ENCODE data around the gene TUBGCP6.

Gene TUBGCP6

DNA sequence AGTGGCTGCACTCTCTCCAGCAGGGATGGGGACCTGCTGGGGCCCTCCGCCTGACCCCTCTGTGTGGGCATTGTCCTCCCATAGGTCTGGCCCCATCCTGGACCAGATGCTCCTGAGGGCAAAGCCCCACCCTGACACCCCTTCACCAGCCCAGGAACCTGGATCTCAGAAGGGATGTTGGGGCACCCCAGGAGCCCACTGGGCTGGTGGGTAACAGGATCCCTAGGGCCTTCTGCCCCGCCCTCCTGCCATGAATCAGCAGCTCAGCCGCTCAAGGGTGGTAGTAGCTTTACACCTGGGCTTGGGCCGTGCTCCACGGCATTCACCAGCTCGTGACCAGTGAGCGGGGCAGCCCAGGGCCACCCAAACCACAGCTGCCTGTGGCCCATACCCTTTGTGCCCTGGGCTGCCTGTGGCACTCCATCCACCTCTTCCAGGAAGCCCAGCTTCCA lies 17.7 kb upstream of the TUBGCP6 start:
- Histone ChIP-seq H3K4me3 (no peak overlapping the region), H3K36me3 (ENCODE audit: insufficient read depth, low read length) (no peaks in the 10 kb centered on the region), H3K9ac (ENCODE audit: insufficient read length) (no peak overlapping the region), H3K27ac (no peak overlapping the region), H3K9me3 (ENCODE audit: low read depth, low read length) (no peaks in the 10 kb centered on the region)
- DNase-seq (ENCODE audit: low read depth, low spot score): no peak
- TF ChIP-seq FOXP2 (optimal IDR thresholded peaks at IDR 0.05; ENCODE audit: control extremely low read depth, extremely low read length, insufficient read depth) (no peak), EZH2 (IDR thresholded peaks at IDR 0.05) (no peak), POLR2AphosphoS5 (IDR thresholded peaks at IDR 0.05; ENCODE audit: borderline replicate concordance, low read depth, low read length) (no peak)

GRCh38 chr22:50261615-50262459 lies 17.0 kb upstream of the TUBGCP6 start, which contains the start of gene MAPK12:
MAPK12 (minus strand) TSS chr22:50261683; CDS start chr22:50261509, 174 bp downstream.
- Histone ChIP-seq H3K36me3 (ENCODE audit: insufficient read depth, low read length) (no peaks in the 10 kb centered on the region), H3K9ac (ENCODE audit: insufficient read length) (peak within 1 kb of the TSS; percentile 69), H3K4me3 (peak within 1 kb of the TSS; percentile 83), H3K27ac (no peak within 1 kb of the TSS), H3K9me3 (ENCODE audit: low read depth, low read length) (no peaks in the 10 kb centered on the region)
- no peak for TF ChIP-seq EZH2 (IDR thresholded peaks at IDR 0.05)
- TF ChIP-seq POLR2AphosphoS5 (IDR thresholded peaks at IDR 0.05; ENCODE audit: borderline replicate concordance, low read depth, low read length): no peak
- no peak for DNase-seq (ENCODE audit: low read depth, low spot score)

- no peak for DNase-seq (ENCODE audit: low read depth, low spot score)
- Histone ChIP-seq H3K27ac (no peak overlapping the region), H3K9me3 (ENCODE audit: low read depth, low read length) (no peaks in the 10 kb centered on the region), H3K36me3 (ENCODE audit: insufficient read depth, low read length) (no peaks in the 10 kb centered on the region), H3K4me3 (peak overlapping the region; percentile 83), H3K9ac (ENCODE audit: insufficient read length) (peak overlapping the region; percentile 69)
- peak; percentile 59 for TF ChIP-seq POLR2AphosphoS5 (IDR thresholded peaks at IDR 0.05; ENCODE audit: borderline replicate concordance, low read depth, low read length)
- TF ChIP-seq FOXP2 (optimal IDR thresholded peaks at IDR 0.05; ENCODE audit: control extremely low read depth, extremely low read length, insufficient read depth): no peak
These were observed 16.2 kb upstream of the TUBGCP6 start for GRCh38 chr22:50260801-50261614.

GRCh38 chr22:50260434-50260800 lies 15.6 kb upstream of the TUBGCP6 start:
- DNase-seq (ENCODE audit: low read depth, low spot score): no peak
- Histone ChIP-seq H3K9me3 (ENCODE audit: low read depth, low read length) (no peaks in the 10 kb centered on the region), H3K4me3 (peak overlapping the region; percentile 83), H3K36me3 (ENCODE audit: insufficient read depth, low read length) (no peaks in the 10 kb centered on the region), H3K27ac (no peak overlapping the region), H3K9ac (ENCODE audit: insufficient read length) (peak overlapping the region; percentile 69)
- TF ChIP-seq EZH2 (IDR thresholded peaks at IDR 0.05) (no peak), POLR2AphosphoS5 (IDR thresholded peaks at IDR 0.05; ENCODE audit: borderline replicate concordance, low read depth, low read length) (no peak), FOXP2 (optimal IDR thresholded peaks at IDR 0.05; ENCODE audit: control extremely low read depth, extremely low read length, insufficient read depth) (no peak)

- Histone ChIP-seq H3K36me3 (ENCODE audit: insufficient read depth, low read length) (no peaks in the 10 kb centered on the region), H3K4me3 (no peak overlapping the region), H3K9me3 (ENCODE audit: low read depth, low read length) (no peaks in the 10 kb centered on the region), H3K27ac (no peak overlapping the region), H3K9ac (ENCODE audit: insufficient read length) (no peak overlapping the region)
- no peak for DNase-seq (ENCODE audit: low read depth, low spot score)
- TF ChIP-seq FOXP2 (optimal IDR thresholded peaks at IDR 0.05; ENCODE audit: control extremely low read depth, extremely low read length, insufficient read depth): no peak
- TF ChIP-seq POLR2AphosphoS5 (IDR thresholded peaks at IDR 0.05; ENCODE audit: borderline replicate concordance, low read depth, low read length): no peak
- no peak for TF ChIP-seq EZH2 (IDR thresholded peaks at IDR 0.05)
These were observed 14.5 kb upstream of the TUBGCP6 start for GRCh38 chr22:50259302-50259701.

GRCh38 chr22:50258361-50259292 lies 13.8 kb upstream of the TUBGCP6 start:
- H3K36me3 ChIP-seq (ENCODE audit: insufficient read depth, low read length): no peaks in the 10 kb centered on the region

DNA sequence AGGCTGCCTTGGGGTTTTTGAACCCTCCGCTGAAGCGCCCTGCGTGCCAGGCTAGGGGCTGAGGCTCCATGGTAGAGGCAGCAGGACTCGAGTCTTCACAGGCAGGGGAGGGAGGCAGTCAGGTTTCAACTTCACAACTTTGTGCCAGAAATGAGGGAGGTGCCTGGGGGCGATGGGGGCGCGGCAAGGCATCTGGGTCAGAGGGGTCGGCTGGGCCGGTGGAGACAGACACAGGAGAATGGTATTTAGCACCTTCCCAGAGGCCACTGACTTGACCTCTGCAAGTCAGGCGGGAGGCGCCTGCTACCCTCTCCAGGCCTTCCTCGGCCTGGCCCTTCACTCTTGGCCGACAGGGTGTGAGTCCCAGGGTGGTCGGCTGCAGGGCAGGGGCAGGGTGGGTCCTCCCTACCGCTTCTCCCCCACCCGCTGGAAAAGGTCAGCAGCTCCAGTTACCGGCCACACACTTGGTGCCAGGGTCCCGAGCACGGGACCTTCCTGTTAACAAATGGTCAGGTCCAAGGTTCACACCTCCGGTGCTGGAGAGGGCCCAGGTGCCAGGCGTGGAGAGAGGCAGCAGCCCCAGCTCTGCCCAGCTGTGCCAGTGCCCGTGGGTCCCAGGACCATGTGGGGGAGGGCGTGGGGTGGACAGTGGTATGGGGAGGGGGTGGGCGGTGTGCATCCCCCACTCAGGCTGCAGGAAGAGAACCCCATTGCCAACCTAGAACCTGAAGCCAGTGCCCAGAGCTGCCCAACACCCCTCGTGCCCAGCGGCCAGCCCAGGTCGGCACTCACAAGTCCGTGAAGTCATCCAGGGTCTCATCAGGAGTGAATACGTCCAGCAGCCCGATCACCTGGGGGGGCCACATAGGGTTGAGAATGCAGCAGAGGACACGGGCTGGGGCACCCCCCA lies 12.9 kb upstream of the TUBGCP6 start:
- H3K9me3 ChIP-seq (ENCODE audit: low read depth, low read length): no peaks in the 10 kb centered on the region
- H3K9ac ChIP-seq (ENCODE audit: insufficient read length): no peak overlapping the region
- no peak overlapping the region for H3K4me3 ChIP-seq
- no peak for DNase-seq (ENCODE audit: low read depth, low spot score)
- H3K27ac ChIP-seq: no peak overlapping the region
- TF ChIP-seq EZH2 (IDR thresholded peaks at IDR 0.05): no peak
- no peak for TF ChIP-seq POLR2AphosphoS5 (IDR thresholded peaks at IDR 0.05; ENCODE audit: borderline replicate concordance, low read depth, low read length)
- TF ChIP-seq FOXP2 (optimal IDR thresholded peaks at IDR 0.05; ENCODE audit: control extremely low read depth, extremely low read length, insufficient read depth): no peak
- H3K36me3 ChIP-seq (ENCODE audit: insufficient read depth, low read length): no peaks in the 10 kb centered on the region

More at GRCh38 chr22:50258361-50259292, 13.8 kb upstream of the TUBGCP6 start:
- Histone ChIP-seq H3K4me3 (no peak overlapping the region), H3K9me3 (ENCODE audit: low read depth, low read length) (no peaks in the 10 kb centered on the region), H3K9ac (ENCODE audit: insufficient read length) (no peak overlapping the region), H3K27ac (no peak overlapping the region)
- DNase-seq (ENCODE audit: low read depth, low spot score): no peak
- TF ChIP-seq EZH2 (IDR thresholded peaks at IDR 0.05) (no peak), POLR2AphosphoS5 (IDR thresholded peaks at IDR 0.05; ENCODE audit: borderline replicate concordance, low read depth, low read length) (no peak), FOXP2 (optimal IDR thresholded peaks at IDR 0.05; ENCODE audit: control extremely low read depth, extremely low read length, insufficient read depth) (no peak)
